GM10266 (cell line): ENCODE data around the gene NTHL1.

Experiments
- DNase-seq: peaks from one replicate; pipeline ENCODE4 v3.0.0; 2012; ENCODE audit errors: extremely low spot score
- CTCF ChIP-seq: IDR thresholded peaks from 2 replicates; pipeline ENCODE4 v1.5.1; 2012; ENCODE audit warnings: mild to moderate bottlenecking, low read depth; ENCODE audit not compliant: control insufficient read depth, insufficient read depth; ENCODE audit errors: missing control alignments

NTHL1 gene

GRCh38 chr16:2003827-2004641 lies 43.6 kb downstream of the NTHL1 start:
- peak; percentile 96 for TF ChIP-seq CTCF
- DNase-seq = peak; percentile 93

- DNase-seq = no peak
- TF ChIP-seq CTCF = no peak
These were observed 44.3 kb downstream of the NTHL1 start for GRCh38 chr16:2003231-2003826.

GRCh38 chr16:2002406-2003230 lies 45.0 kb downstream of the NTHL1 start:
- no peak for TF ChIP-seq CTCF
- no peak for DNase-seq

GRCh38 chr16:2001456-2002355 lies 45.9 kb downstream of the NTHL1 start:
- no peak for DNase-seq
- no peak for TF ChIP-seq CTCF

GRCh38 chr16:2001035-2001434 lies 46.6 kb downstream of the NTHL1 start:
- DNase-seq = no peak
- no peak for TF ChIP-seq CTCF

- no peak for DNase-seq
- no peak for TF ChIP-seq CTCF
These were observed 47.6 kb downstream of the NTHL1 start for GRCh38 chr16:1999866-2000514.
